GM21529 (cell line): ENCODE results near the gene NAT10.
A peak's percentile ranks its signal among the peaks of the same experiment; 100 is the strongest.
"Not testable (repeated sequence)": the region's sequence is repeated elsewhere in the genome, so short reads cannot be mapped to it uniquely, and the experiment has no call there.

Experiments used
- ATAC-seq: cut with Tn5 transposase; IDR thresholded peaks from one replicate; pipeline ENCODE4 v1.9.1; 2021; ENCODE audit not compliant: unreplicated experiment

The NAT10 gene

GRCh38 chr11:34105079-34105956, at the start of gene NAT10:
Gene NAT10 (plus strand): TSS chr11:34105629. CDS start chr11:34108226, 2,597 bp downstream.
- ATAC-seq = peak; percentile 89

- ATAC-seq = no peak
Observed at GRCh38 chr11:34056672-34057071, 48.8 kb upstream of the NAT10 start.

- ATAC-seq = no peak
Observed at GRCh38 chr11:34063061-34063795, 42.2 kb upstream of the NAT10 start.

- no peak for ATAC-seq
Observed at GRCh38 chr11:34064291-34064690, 41.1 kb upstream of the NAT10 start.

- no peak for ATAC-seq
Observed at GRCh38 chr11:34065505-34066203, 39.8 kb upstream of the NAT10 start.

GRCh38 chr11:34066766-34067165, 38.7 kb upstream of the NAT10 start:
- not testable (repeated sequence) for ATAC-seq

GRCh38 chr11:34067383-34068065, 37.9 kb upstream of the NAT10 start:
- peak; percentile 63 for ATAC-seq

GRCh38 chr11:34068111-34068510, 37.3 kb upstream of the NAT10 start:
- peak; percentile 18 for ATAC-seq

- not testable (repeated sequence) for ATAC-seq
Observed at GRCh38 chr11:34071306-34071705, 34.1 kb upstream of the NAT10 start.

GRCh38 chr11:34072041-34072440, 33.4 kb upstream of the NAT10 start:
- ATAC-seq = no peak

- ATAC-seq = no peak
Observed at GRCh38 chr11:34072832-34073231, 32.6 kb upstream of the NAT10 start.

- ATAC-seq = no peak
Observed at GRCh38 chr11:34074391-34074790, 31.0 kb upstream of the NAT10 start.

- ATAC-seq = no peak
Observed at GRCh38 chr11:34075178-34075820, 30.1 kb upstream of the NAT10 start.

GRCh38 chr11:34080609-34081008, 24.8 kb upstream of the NAT10 start:
- no peak for ATAC-seq

GRCh38 chr11:34084637-34085036, 20.8 kb upstream of the NAT10 start:
- ATAC-seq = no peak

GRCh38 chr11:34086554-34087283, 18.7 kb upstream of the NAT10 start:
- ATAC-seq = no peak

- ATAC-seq = no peak
Observed at GRCh38 chr11:34091825-34092224, 13.6 kb upstream of the NAT10 start.

- not testable (repeated sequence) for ATAC-seq
Observed at GRCh38 chr11:34094900-34095299, 10.5 kb upstream of the NAT10 start.

GRCh38 chr11:34098813-34099212, 6.6 kb upstream of the NAT10 start:
- no peak for ATAC-seq

GRCh38 chr11:34104680-34105078, 750 bp upstream of the NAT10 start:
- no peak for ATAC-seq
